ENCODE results near the gene METTL1.

Gene METTL1

GRCh38 chr12:57782608-57783465 lies 10.9 kb upstream of the METTL1 start, which contains the start of gene TSFM:
TSS of gene TSFM (plus strand) at chr12:57782787. CDS start at chr12:57782802, 15 bp downstream.
- Histone ChIP-seq H3F3A (ENCODE audit: low read depth) (no peaks in the 10 kb centered on the region), H4K20me1 (ENCODE audit: insufficient read depth, low read length, poor library complexity, severe bottlenecking) (peaks cover 13% of the 10 kb centered on the region), H3K9ac (ENCODE audit: low read depth, low read length, poor library complexity, severe bottlenecking) (peak within 1 kb of the TSS; percentile 85), H3K4me2 (ENCODE audit: low read depth, low read length, poor library complexity, severe bottlenecking) (peak within 1 kb of the TSS; percentile 85), H3K4me1 (ENCODE audit: insufficient read depth, low read length, poor library complexity, severe bottlenecking) (peaks cover 25% of the 10 kb centered on the region), H2AFZ (ENCODE audit: low read length) (peak within 1 kb of the TSS; percentile 49), H3K27me3 (ENCODE audit: insufficient read depth, low read length, poor library complexity, severe bottlenecking) (no peaks in the 10 kb centered on the region), H3K9me3 (ENCODE audit: insufficient read depth, low read depth, low read length) (no peaks in the 10 kb centered on the region), H3K79me2 (ENCODE audit: insufficient read depth, low read length) (peaks cover 30% of the 10 kb centered on the region), H3K4me3 (ENCODE audit: low read length, poor library complexity, severe bottlenecking) (peak within 1 kb of the TSS; percentile 91), H3K36me3 (ENCODE audit: insufficient read depth, low read length) (peaks cover 21% of the 10 kb centered on the region; the same call in 1 of the 2 replicates), H3K9me2 (replicated peaks; ENCODE audit: low read depth, low read length) (no peaks in the 10 kb centered on the region)
- TF ChIP-seq EZH2phosphoT487 (IDR thresholded peaks at IDR 0.05; ENCODE audit: borderline replicate concordance) = no peak
- peak; percentile 93 for TF ChIP-seq CTCF (conservative IDR thresholded peaks at IDR 0.05; ENCODE audit: low read length)

DNA sequence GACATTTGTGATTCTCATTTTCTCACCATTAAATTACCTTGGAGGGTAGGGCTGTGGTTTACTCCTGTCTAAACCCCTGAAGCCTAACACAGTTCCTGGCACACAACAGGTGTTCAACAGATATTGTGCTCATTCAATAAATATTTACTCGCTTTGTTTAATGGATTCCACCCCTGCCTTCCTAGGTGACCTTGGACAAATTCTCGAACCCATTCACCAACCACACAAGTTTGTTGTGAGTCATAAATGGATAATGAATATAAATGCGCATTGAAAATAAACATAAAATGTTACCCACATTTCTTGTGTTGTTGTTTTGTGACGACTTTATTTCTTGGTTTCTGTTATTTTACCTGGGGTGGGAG lies 10.3 kb upstream of the METTL1 start:
- peak overlapping the region; percentile 85 for H3K4me2 ChIP-seq (ENCODE audit: low read depth, low read length, poor library complexity, severe bottlenecking)
- no peaks in the 10 kb centered on the region for H3K27me3 ChIP-seq (ENCODE audit: insufficient read depth, low read length, poor library complexity, severe bottlenecking)
- H3F3A ChIP-seq (ENCODE audit: low read depth) = no peaks in the 10 kb centered on the region
- H3K4me3 ChIP-seq (ENCODE audit: low read length, poor library complexity, severe bottlenecking) = peak overlapping the region; percentile 91
- peaks cover 25% of the 10 kb centered on the region for H3K4me1 ChIP-seq (ENCODE audit: insufficient read depth, low read length, poor library complexity, severe bottlenecking)
- peaks cover 30% of the 10 kb centered on the region for H3K79me2 ChIP-seq (ENCODE audit: insufficient read depth, low read length)
- H2AFZ ChIP-seq (ENCODE audit: low read length) = peak overlapping the region; percentile 48
- H3K36me3 ChIP-seq (ENCODE audit: insufficient read depth, low read length) = peaks cover 16% of the 10 kb centered on the region; the same call in 1 of the 2 replicates
- H3K9ac ChIP-seq (ENCODE audit: low read depth, low read length, poor library complexity, severe bottlenecking) = no peak overlapping the region
- H3K9me3 ChIP-seq (ENCODE audit: insufficient read depth, low read depth, low read length) = no peaks in the 10 kb centered on the region
- TF ChIP-seq EZH2phosphoT487 (IDR thresholded peaks at IDR 0.05; ENCODE audit: borderline replicate concordance) = no peak
- no peak for TF ChIP-seq CTCF (conservative IDR thresholded peaks at IDR 0.05; ENCODE audit: low read length)
- H3K9me2 ChIP-seq (replicated peaks; ENCODE audit: low read depth, low read length) = no peaks in the 10 kb centered on the region
- H4K20me1 ChIP-seq (ENCODE audit: insufficient read depth, low read length, poor library complexity, severe bottlenecking) = peaks cover 13% of the 10 kb centered on the region

- Histone ChIP-seq H3K4me3 (ENCODE audit: low read length, poor library complexity, severe bottlenecking) (peak overlapping the region; percentile 91), H3K79me2 (ENCODE audit: insufficient read depth, low read length) (peaks cover 27% of the 10 kb centered on the region), H3K9ac (ENCODE audit: low read depth, low read length, poor library complexity, severe bottlenecking) (no peak overlapping the region), H3K36me3 (ENCODE audit: insufficient read depth, low read length) (peaks cover 12% of the 10 kb centered on the region; the same call in 1 of the 2 replicates), H3K4me1 (ENCODE audit: insufficient read depth, low read length, poor library complexity, severe bottlenecking) (peaks cover 25% of the 10 kb centered on the region), H3K9me3 (ENCODE audit: insufficient read depth, low read depth, low read length) (no peaks in the 10 kb centered on the region), H3K27me3 (ENCODE audit: insufficient read depth, low read length, poor library complexity, severe bottlenecking) (no peaks in the 10 kb centered on the region), H3K9me2 (replicated peaks; ENCODE audit: low read depth, low read length) (no peaks in the 10 kb centered on the region), H3K4me2 (ENCODE audit: low read depth, low read length, poor library complexity, severe bottlenecking) (peak overlapping the region; percentile 85), H4K20me1 (ENCODE audit: insufficient read depth, low read length, poor library complexity, severe bottlenecking) (peaks cover 13% of the 10 kb centered on the region), H2AFZ (ENCODE audit: low read length) (0 out of 2 replicates have a peak overlapping the region, but pooled peaks have one; percentile 48), H3F3A (ENCODE audit: low read depth) (no peaks in the 10 kb centered on the region)
- TF ChIP-seq EZH2phosphoT487 (IDR thresholded peaks at IDR 0.05; ENCODE audit: borderline replicate concordance) = no peak
- TF ChIP-seq CTCF (conservative IDR thresholded peaks at IDR 0.05; ENCODE audit: low read length) = no peak
Observed at GRCh38 chr12:57781801-57782200, 9.9 kb upstream of the METTL1 start.

All from Loucy (cell line).